NCI-H748 (cell line): ENCODE results near the gene GTPBP2.
A peak's percentile ranks its signal among the peaks of the same experiment; 100 is the strongest.

Experiments used
- DNase-seq: peaks from one replicate; lab custom pipeline; 2025; ENCODE audit not compliant: unreplicated experiment; lab: John Stamatoyannopoulos, UW

The GTPBP2 gene

DNA sequence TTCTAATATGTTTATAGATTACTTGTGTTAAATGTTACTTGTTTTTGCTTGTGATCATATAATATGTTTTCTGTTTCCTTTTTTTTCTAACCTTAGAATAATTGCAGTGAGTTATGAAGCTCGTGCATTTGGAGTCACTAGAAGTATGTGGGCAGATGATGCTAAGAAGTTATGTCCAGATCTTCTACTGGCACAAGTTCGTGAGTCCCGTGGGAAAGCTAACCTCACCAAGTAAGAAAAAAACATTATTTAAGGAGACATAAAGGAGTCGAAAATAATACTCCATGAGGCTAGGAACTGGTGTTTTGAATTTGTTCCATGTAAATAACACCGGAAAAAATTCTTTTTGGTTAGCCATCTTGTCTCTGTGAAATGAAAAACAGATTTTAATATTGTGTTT, 46.2 kb downstream of the GTPBP2 start:
- DNase-seq = no peak

GRCh38 chr6:43579171-43579570, 49.9 kb downstream of the GTPBP2 start:
- DNase-seq = no peak

DNA sequence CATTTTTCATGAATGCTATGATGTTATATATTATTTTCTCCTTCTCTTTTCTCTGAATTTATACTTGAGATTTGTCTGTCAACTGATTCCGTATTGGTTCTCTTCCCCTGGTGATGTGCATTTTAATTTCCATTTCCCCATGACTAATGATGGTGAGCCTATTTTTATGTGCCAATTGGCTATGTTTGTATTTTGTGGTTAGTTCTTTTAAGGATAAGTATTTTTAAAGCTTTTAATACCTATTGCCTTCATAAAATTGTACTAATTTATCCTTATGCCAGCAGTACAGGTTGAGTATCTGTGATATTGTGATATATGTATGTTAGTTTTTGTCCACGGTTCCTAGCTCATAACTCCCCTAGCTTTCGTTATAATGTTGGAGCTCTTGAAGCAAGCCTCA, 50.3 kb downstream of the GTPBP2 start:
- no peak for DNase-seq

- peak; percentile 96 for DNase-seq
Measured at GRCh38 chr6:43575772-43576551, 53.1 kb downstream of the GTPBP2 start, which contains the start of the genes POLH and XPO5. TSS of gene POLH (plus strand) at chr6:43576185. CDS start at chr6:43582320, 6,135 bp downstream. TSS of gene XPO5 (minus strand) at chr6:43576038. CDS start at chr6:43575864, 174 bp downstream.

DNA sequence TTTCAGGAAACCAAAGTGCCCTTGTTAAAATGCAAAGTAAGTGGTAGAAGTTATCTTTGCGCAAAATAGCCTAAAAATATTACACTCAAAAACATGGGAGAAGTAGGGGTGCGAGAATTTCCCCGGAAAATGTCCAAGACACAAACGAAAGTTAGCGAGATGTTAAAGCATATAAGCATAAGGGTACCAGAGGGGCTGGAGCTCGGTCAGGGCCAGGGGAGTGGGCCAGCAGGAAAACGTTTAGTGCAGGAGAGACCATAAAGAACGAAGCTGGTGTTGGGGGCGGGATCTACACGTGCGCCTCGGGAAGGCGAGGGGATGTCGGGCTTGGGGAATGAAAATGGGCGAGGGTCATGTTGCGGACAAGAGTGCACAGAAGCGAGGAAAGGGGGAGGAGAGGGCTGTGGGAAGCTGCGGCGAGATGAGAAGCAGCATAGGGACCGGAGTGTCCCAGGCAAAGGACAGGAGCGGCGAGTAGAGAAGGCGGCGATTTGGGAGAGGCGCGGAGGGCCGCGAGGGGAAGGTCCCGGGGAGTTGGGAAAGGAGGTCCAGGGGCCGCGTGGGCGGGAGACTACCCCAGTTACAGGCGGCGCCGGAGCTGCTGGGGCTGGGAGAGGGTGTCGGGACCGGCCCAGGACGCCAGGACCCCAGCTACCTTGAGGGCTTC, 53.8 kb downstream of the GTPBP2 start:
- peak; percentile 71 for DNase-seq

- no peak for DNase-seq
Measured at GRCh38 chr6:43572015-43572414, 57.0 kb downstream of the GTPBP2 start.

DNA sequence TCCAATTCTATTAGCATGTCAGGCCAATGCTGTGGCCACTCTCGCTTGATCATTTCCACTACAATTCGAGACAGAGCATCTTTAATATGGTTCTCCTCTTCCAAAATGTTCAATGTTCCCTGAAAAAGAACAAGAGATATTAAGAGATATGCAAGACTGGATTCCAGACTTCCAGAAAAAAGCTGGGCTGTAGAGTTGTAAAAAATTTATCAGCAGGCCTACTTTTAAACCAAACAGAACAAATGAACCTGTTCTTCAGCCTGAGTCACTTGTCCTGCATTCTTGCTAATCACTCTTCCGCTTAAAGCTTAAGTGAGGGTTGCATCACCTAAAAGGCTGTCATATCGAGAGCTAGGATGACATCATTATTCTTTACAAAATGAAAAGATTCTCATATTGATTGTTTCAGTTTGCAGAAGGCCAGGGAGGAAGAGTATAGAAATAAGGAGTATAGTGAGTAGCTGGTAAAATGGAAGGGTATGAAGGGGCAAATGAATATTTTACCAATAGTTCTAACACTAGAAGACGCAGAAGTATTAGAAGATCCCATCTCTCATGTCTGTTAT, 58.1 kb downstream of the GTPBP2 start:
- no peak for DNase-seq
